Bone marrow (tissue), 2 donors: ENCODE data around the gene NLRP3.
A peak's percentile ranks its signal among the peaks of the same experiment; 100 is the strongest.
"Not testable (repeated sequence)": the region's sequence is repeated elsewhere in the genome, so short reads cannot be mapped to it uniquely, and the experiment has no call there.

Experiments used
- DNase-seq, 2 donors: peaks; one replicate each; lab custom pipeline; 2025; lab: John Stamatoyannopoulos, UW

Gene NLRP3

GRCh38 chr1:247415423-247416361 lies at the start of gene NLRP3:
TSS of gene NLRP3 (plus strand) at chr1:247416173. CDS start at chr1:247418801, 2,628 bp downstream.
- DNase-seq, result peak; percentile 61 to 75

- not testable (repeated sequence) for DNase-seq
Measured at GRCh38 chr1:247366345-247366744, 49.6 kb upstream of the NLRP3 start.

DNA sequence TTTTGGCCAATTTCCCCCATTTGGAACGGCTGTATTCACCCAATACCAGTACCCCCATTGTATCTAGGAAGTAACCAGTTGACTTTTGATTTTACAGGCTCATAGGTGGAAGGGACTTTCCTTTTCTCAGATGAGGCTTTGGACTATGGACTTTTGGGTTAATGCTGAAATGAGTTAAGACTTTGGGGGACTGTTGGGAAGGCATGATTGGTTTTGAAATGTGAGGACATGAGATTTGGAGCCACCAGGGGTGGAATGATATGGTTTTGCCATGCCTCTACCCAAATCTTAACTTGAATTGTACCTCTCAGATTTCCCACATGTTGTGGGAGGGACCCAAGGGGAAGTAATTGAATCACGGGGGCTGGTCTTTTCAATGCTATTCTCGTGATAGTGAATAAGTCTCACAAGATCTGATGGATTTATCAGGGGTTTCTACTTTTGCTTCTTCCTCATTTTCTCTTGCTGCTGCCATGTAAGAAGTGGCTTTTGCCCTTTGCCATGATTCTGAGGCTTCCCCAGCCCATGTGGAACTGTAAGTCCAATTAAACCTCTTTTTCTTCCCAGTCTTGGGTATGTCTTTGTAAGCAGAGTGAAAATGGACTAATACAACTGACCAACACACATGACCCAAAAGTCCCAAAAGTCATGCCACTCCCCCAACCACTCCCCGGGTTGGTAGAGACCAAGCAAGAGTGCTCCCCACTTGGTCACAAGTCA lies 48.9 kb upstream of the NLRP3 start:
- no peak for DNase-seq

DNA sequence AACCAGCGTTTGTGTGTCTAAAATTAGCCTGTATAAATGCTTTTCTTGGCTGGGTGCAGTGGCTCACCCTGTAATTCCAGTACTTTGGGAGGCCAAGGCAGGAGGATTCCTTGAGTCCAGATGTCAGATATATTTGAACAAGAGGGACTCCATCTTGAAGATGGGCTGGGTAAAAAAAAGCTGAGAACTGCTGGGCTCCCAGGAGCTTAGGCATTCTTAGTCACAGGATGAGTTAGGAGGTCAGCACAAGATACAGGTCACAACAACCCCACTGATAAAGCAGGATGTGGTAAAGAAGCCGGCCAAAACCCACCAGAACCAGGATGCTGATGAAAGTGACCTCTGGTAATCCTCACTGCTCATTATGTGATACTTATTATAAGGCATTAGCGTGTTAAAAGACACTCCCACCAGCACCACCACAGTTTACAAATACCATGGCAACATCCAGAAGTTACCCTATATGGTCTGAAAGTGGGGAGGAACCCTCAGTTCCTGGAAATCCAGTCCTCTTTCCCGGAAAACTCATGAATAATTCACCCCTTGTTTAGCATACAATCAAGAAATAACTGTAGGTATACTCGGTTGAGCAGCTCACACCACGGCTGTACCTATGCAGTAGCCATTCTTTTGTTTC lies 48.1 kb upstream of the NLRP3 start:
- no peak for DNase-seq

GRCh38 chr1:247368490-247369145 lies 47.4 kb upstream of the NLRP3 start:
- no peak for DNase-seq

GRCh38 chr1:247370786-247371732 lies 44.9 kb upstream of the NLRP3 start:
- DNase-seq, result no peak

DNA sequence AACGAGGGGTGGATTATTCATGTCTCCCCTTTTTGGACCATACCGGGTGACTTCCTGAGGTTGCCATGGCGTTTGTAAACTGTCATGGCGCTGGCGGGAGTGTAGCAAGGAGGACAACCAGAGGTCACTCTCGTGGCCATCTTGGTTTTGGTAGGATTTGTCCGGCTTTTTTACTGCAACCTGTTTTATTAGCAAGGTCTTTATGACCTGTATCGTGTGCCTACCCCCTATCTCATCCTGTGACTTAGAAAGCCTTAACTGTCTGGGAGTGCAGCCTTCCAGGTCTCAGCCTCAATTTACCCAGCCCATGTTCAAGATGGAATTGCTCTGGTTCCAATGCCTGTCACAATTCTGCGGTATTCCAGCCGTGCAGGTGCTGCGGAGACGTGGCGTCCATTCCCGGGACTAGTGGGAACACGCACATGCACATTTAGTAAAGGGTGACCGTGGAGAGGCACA lies 44.1 kb upstream of the NLRP3 start:
- no peak for DNase-seq

DNA sequence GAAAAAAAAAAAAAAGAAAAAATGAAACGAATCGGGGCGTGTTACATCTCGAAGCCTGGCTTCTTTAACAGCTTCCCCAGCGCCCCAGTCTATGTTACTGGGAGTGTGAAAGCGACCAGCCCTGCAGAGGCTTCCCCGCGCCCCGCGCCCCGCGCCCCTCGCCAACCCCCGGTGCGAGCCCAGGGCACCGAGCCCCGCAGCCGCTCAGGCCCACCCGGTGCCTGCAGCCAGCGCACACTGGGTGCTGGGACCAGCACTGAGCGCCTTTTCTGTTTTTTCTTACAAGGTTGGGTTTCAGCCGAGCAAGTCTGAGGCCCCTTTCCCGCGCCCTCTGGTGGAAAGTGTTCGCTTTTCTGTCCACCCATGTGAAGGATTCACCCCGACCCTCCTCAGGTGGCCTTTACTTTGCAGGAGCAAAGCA lies 42.2 kb upstream of the NLRP3 start:
- peak; percentile 12 to 54 for DNase-seq

DNA sequence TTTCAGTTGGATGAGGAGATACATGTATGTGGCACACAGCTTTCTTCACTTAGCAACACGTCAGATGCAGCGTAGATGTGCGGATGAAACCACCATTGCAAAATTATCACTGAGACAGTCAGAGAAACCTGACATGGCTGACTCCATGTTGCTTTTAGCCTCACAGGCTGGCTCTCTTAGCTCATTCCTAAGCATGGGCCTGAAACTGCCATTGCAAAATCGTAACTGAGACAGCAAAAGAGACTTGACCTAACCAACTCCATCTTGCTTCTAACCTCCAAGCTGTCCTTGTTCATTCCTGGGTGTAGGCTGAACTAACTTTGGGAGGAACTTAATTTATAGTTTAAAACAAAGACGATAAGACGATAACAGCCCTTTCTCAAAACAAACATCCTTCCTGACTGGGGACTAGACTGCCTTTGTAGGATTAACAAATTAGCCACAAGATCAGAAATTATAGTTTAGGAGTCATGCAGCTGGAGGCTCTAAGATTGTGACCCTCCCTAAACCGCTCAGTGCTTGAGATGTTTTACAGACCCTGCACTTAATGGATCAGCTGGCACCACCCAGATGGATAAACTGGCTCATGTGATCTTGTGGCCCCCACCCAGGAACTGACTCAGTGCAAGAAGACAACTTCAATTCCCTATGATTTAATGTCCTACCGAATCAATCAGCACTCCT lies 41.2 kb upstream of the NLRP3 start:
- not testable (repeated sequence) for DNase-seq

GRCh38 chr1:247375747-247376146 lies 40.2 kb upstream of the NLRP3 start:
- DNase-seq, result no peak

DNA sequence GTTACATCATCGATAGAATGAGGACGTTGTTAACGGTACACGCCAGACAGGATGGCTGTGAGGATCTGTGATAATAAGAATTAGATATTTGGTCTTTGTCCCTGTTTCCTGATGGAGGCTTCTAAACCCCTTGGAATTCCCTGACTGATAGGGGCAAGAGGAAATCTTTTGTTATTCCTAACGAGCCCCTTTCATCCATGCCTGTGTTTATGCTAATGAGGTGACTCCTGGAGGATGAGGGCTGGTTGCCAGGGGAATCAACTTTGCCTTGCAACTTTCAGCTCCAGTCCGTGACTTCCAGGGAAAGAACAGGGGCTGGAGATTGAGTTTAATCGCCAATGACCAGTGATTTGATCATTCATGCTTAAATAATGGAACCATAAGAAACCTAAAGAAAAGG lies 39.3 kb upstream of the NLRP3 start:
- no peak for DNase-seq

- not testable (repeated sequence) for DNase-seq
Measured at GRCh38 chr1:247377656-247378055, 38.3 kb upstream of the NLRP3 start.

GRCh38 chr1:247378334-247379073 lies 37.5 kb upstream of the NLRP3 start:
- DNase-seq, result no peak

DNA sequence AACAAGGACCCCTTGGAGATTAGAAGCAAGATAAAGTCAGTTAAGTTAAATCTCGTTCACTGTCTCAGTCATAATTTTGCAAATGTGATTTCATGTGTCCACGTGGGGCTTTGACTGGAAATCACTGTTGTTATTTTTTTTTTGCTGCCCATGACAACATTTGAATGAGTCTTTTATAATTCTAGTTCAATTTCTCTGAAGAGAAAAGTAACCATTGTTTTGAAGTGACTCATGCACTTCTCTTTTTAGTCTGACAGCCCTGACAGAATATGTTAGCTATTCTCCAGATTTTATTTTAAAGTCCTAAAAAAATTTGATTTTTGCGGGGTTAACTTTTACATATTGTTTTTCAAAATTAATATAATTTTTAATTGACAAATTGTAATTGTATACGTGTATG lies 30.7 kb upstream of the NLRP3 start:
- peak in 1 of 2 donors; percentile 8 for DNase-seq

GRCh38 chr1:247386217-247386616 lies 29.8 kb upstream of the NLRP3 start:
- DNase-seq, result no peak

- DNase-seq, result peak in 1 of 2 donors; percentile 16
Measured at GRCh38 chr1:247386687-247387086, 29.3 kb upstream of the NLRP3 start.

DNA sequence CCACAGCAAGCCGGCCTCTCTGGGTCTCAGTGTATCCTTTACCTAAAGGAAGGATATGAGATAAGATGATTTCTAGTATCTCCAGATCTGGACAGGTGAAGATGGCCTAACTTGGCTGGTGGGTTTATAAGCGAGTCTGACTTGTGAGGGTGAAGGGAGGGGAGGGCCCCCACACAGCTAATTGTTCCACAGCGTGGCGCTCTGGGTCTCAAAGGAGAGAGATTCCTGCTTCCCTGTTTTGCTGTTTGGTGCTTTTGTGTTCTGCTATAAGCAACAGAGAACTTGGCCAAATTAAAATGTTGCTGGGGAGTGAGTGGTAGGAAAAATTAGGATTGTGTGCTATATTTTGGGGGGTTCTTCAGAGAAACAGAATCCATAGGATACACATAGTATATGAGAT lies 28.9 kb upstream of the NLRP3 start:
- DNase-seq, result no peak

- no peak for DNase-seq
Measured at GRCh38 chr1:247387565-247387964, 28.4 kb upstream of the NLRP3 start.

- peak; percentile 71 to 95 for DNase-seq
Measured at GRCh38 chr1:247390116-247390791, 25.7 kb upstream of the NLRP3 start.
